Esophagus squamous epithelium (tissue), 5 donors: ENCODE results near the gene ANKS1A. TPM values are rescaled to one million over a fixed set of nuclear protein-coding genes. Genes with fewer than 3 reads are reported as not detected.
"Not testable (repeated sequence)": the region's sequence is repeated elsewhere in the genome, so short reads cannot be mapped to it uniquely, and the experiment has no call there.

Experiments used
- DNase-seq: peaks from one replicate; lab custom pipeline; 2025; lab: John Stamatoyannopoulos, UW
- H3K27ac ChIP-seq, 4 donors: fragments of 200-600 bp; sonication (generic); one replicate each; pipeline ENCODE4 v1.5.1; 2016 to 2019; ENCODE audit warnings: mild to moderate bottlenecking in 1 of 4
- H3K27me3 ChIP-seq, 4 donors: fragments of 200-600 bp; sonication (generic); 1 replicate in 3 of 4; 2 replicates in 1 of 4; pipeline versions ENCODE4 v1.5.1 to v1.6.0; 2017 to 2021; ENCODE audit warnings: antibody characterized with exemption in 1 of 4
- H3K36me3 ChIP-seq, 3 donors: fragments of 200-600 bp; sonication (generic); one replicate each; pipeline ENCODE4 v1.5.1; 2016 to 2019
- H3K4me1 ChIP-seq, 3 donors: fragments of 200-600 bp; sonication (generic); one replicate each; pipeline ENCODE4 v1.5.1; 2017 to 2019
- H3K4me3 ChIP-seq, 4 donors: fragments of 200-600 bp; sonication (generic); 1 replicate in 3 of 4; 2 replicates in 1 of 4; pipeline ENCODE4 v1.5.1; 2016 to 2019; ENCODE audit warnings: mild to moderate bottlenecking in 2 of 4, moderate library complexity in 1 of 4
- H3K9me3 ChIP-seq, 3 donors: fragments of 200-600 bp; sonication (generic); one replicate each; pipeline ENCODE4 v1.5.1; 2016 to 2019
- CTCF ChIP-seq, 6 experiments: fragments of 450-650 bp in 4 of 6; fragments of 200-600 bp in 2 of 6; sonication (generic) in 2 of 6; IDR thresholded peaks; one replicate each; pipeline ENCODE4 v1.5.1; 2016 to 2019; ENCODE audit warnings: antibody characterized with exemption in 6 of 6, mild to moderate bottlenecking in 4 of 6, moderate library complexity in 4 of 6
- POLR2A ChIP-seq, 4 donors: fragments of 450-650 bp; IDR thresholded peaks; one replicate each; pipeline ENCODE4 v1.6.1; 2017; ENCODE audit warnings: antibody characterized with exemption in 4 of 4, mild to moderate bottlenecking in 4 of 4, moderate library complexity in 3 of 4
- WGBS, 2 donors: methylation state at CpG; one replicate each; pipeline ENCODE4 v1.1.5; 2018; 5-methylcytosine and 5-hydroxymethylcytosine counted together
- intact Hi-C: fragments of 100-400 bp; cut with DNase I; formaldehyde crosslinking; loops from one replicate; pipeline ENCODE4 v1.15.0; 2022
- total RNA-seq, 4 donors: library from RNA; depleted of rRNA; stranded (reverse); fragments of >200 nt; gene quantifications; one replicate each; pipeline ENCODE4 v1.1.0, GENCODE V29; 2016
- donor health status: DM: yes; HTN: yes; CAD: no.

ANKS1A gene
- total RNA-seq, 4 donors from 2014 or later: 12.6 to 27.1 (median 17.5) TPM

- H3K27me3 ChIP-seq: peaks cover 0 to 16% (median 0%) of the 10 kb centered on the region in 4 donors
- H3K4me1 ChIP-seq: peaks cover 0 to 74% (median 33%) of the 10 kb centered on the region in 3 donors
- 61 to 77% methylated on average over 5 of the region's 6 CpGs for WGBS, 2 donors
- intact Hi-C loops: no loop called here
- DNase-seq: no peak
- H3K27ac ChIP-seq: peak overlapping the region in 3 of 4 donors; percentile 11 to 30 (median 18)
- no peaks in the 10 kb centered on the region for H3K9me3 ChIP-seq
- no peak for TF ChIP-seq CTCF (IDR thresholded peaks at IDR 0.05)
- H3K36me3 ChIP-seq: peaks cover 3 to 28% (median 5%) of the 10 kb centered on the region in 3 donors
- H3K4me3 ChIP-seq: no peak overlapping the region
These were observed 204.7 kb downstream of the ANKS1A start for GRCh38 chr6:35093783-35094182.

- Histone ChIP-seq H3K4me1 (peaks cover 0 to 70% (median 32%) of the 10 kb centered on the region in 3 donors), H3K9me3 (no peaks in the 10 kb centered on the region), H3K36me3 (peaks cover 0 to 24% (median under 1%) of the 10 kb centered on the region in 3 donors), H3K27me3 (peaks cover 0 to 19% (median 0%) of the 10 kb centered on the region in 4 donors), H3K27ac (peak overlapping the region in 1 of 4 donors; percentile 30), H3K4me3 (no peak overlapping the region)
- 59 to 65% methylated on average over 4 of the region's 4 CpGs for WGBS, 2 donors
- TF ChIP-seq CTCF (IDR thresholded peaks at IDR 0.05): no peak
- no peak for TF ChIP-seq POLR2A (IDR thresholded peaks at IDR 0.05)
- no peak for DNase-seq
- intact Hi-C loops: no loop called here
These were observed 205.1 kb downstream of the ANKS1A start for GRCh38 chr6:35094183-35094582.

GRCh38 chr6:35096129-35096862 lies 207.2 kb downstream of the ANKS1A start:
- H3K4me1 ChIP-seq: peaks cover 0 to 53% (median 32%) of the 10 kb centered on the region in 3 donors
- no peak for TF ChIP-seq POLR2A (IDR thresholded peaks at IDR 0.05)
- TF ChIP-seq CTCF (IDR thresholded peaks at IDR 0.05): no peak
- intact Hi-C loops: no loop called here
- 22 to 31% methylated on average over 4 of the region's 4 CpGs for WGBS, 2 donors
- DNase-seq: no peak
- H3K4me3 ChIP-seq: no peak overlapping the region
- peak overlapping the region in 2 of 4 donors; percentile 22 to 62 for H3K27ac ChIP-seq
- peaks cover 0 to 5% (median 0%) of the 10 kb centered on the region in 3 donors for H3K36me3 ChIP-seq
- H3K9me3 ChIP-seq: no peaks in the 10 kb centered on the region
- peaks cover 0 to 40% (median 0%) of the 10 kb centered on the region in 4 donors for H3K27me3 ChIP-seq

- no peak overlapping the region for H3K27ac ChIP-seq
- peaks cover 0 to 27% (median 13%) of the 10 kb centered on the region in 3 donors for H3K4me1 ChIP-seq
- H3K4me3 ChIP-seq: no peak overlapping the region
- peaks cover 0 to 41% (median 0%) of the 10 kb centered on the region in 4 donors for H3K27me3 ChIP-seq
- 90 to 93% methylated on average over 5 of the region's 5 CpGs for WGBS, 2 donors
- TF ChIP-seq CTCF (IDR thresholded peaks at IDR 0.05): no peak
- TF ChIP-seq POLR2A (IDR thresholded peaks at IDR 0.05): no peak
- DNase-seq: no peak
- H3K9me3 ChIP-seq: no peaks in the 10 kb centered on the region
- intact Hi-C loops: no loop called here
- H3K36me3 ChIP-seq: no peaks in the 10 kb centered on the region
These were observed 210.1 kb downstream of the ANKS1A start for GRCh38 chr6:35099116-35099515.

GRCh38 chr6:35105078-35105477 lies 216.0 kb downstream of the ANKS1A start:
- Histone ChIP-seq H3K27me3 (peaks cover 0 to 24% (median 0%) of the 10 kb centered on the region in 4 donors), H3K27ac (no peak overlapping the region), H3K36me3 (no peaks in the 10 kb centered on the region), H3K9me3 (peaks cover 0 to 5% (median 0%) of the 10 kb centered on the region in 3 donors), H3K4me1 (peaks cover 0 to 5% (median 0%) of the 10 kb centered on the region in 3 donors), H3K4me3 (no peak overlapping the region)
- DNase-seq: no peak
- intact Hi-C loops: no loop called here
- 88 to 94% methylated on average over 3 of the region's 3 CpGs for WGBS, 2 donors
- no peak for TF ChIP-seq CTCF (IDR thresholded peaks at IDR 0.05)
- no peak for TF ChIP-seq POLR2A (IDR thresholded peaks at IDR 0.05)

GRCh38 chr6:35106061-35106460 lies 217.0 kb downstream of the ANKS1A start:
- H3K9me3 ChIP-seq, H3K27ac ChIP-seq, H3K4me3 ChIP-seq, H3K4me1 ChIP-seq, DNase-seq, intact Hi-C loops, H3K36me3 ChIP-seq: not testable (repeated sequence)
- 88 to 92% methylated on average over 3 to 6 of the region's 6 CpGs for WGBS, 2 donors
- peaks cover 0 to 14% (median 0%) of the 10 kb centered on the region in 4 donors for H3K27me3 ChIP-seq

- H3K4me3 ChIP-seq, DNase-seq, H3K27me3 ChIP-seq, intact Hi-C loops, H3K36me3 ChIP-seq, H3K9me3 ChIP-seq, H3K27ac ChIP-seq, H3K4me1 ChIP-seq: not testable (repeated sequence)
- 52 to 65% methylated on average over 6 to 7 of the region's 8 CpGs for WGBS, 2 donors
These were observed 218.2 kb downstream of the ANKS1A start for GRCh38 chr6:35107208-35107607.

GRCh38 chr6:35107761-35108160 lies 218.7 kb downstream of the ANKS1A start:
- H3K4me3 ChIP-seq, DNase-seq, H3K27ac ChIP-seq, intact Hi-C loops, H3K4me1 ChIP-seq, H3K9me3 ChIP-seq, H3K27me3 ChIP-seq, H3K36me3 ChIP-seq: not testable (repeated sequence)
- 51 to 64% methylated on average over 3 to 5 of the region's 5 CpGs for WGBS, 2 donors
